GM12874 (cell line): ENCODE measurements around the gene SUGCT.

ENCODE experiments used
- CTCF ChIP-seq: IDR thresholded peaks from 2 replicates; pipeline ENCODE4 v1.5.1; 2011; ENCODE audit warnings: low read depth, mild to moderate bottlenecking, control low read depth, low read length, moderate library complexity; ENCODE audit not compliant: insufficient read depth

Gene SUGCT

GRCh38 chr7:40300146-40300670 lies 165.4 kb downstream of the SUGCT start:
- TF ChIP-seq CTCF, result no peak

- no peak for TF ChIP-seq CTCF
Observed at GRCh38 chr7:40301486-40302068, 166.8 kb downstream of the SUGCT start.

GRCh38 chr7:40303996-40304395 lies 169.2 kb downstream of the SUGCT start:
- TF ChIP-seq CTCF, result no peak

GRCh38 chr7:40305229-40305628 lies 170.4 kb downstream of the SUGCT start:
- no peak for TF ChIP-seq CTCF

- no peak for TF ChIP-seq CTCF
Observed at GRCh38 chr7:40306025-40306424, 171.2 kb downstream of the SUGCT start.

GRCh38 chr7:40306596-40306995 lies 171.8 kb downstream of the SUGCT start:
- TF ChIP-seq CTCF, result no peak

- TF ChIP-seq CTCF, result no peak
Observed at GRCh38 chr7:40310258-40310657, 175.5 kb downstream of the SUGCT start.
